GM21825 (cell line): Measurements from ENCODE around the gene APOA4.
"Not testable (repeated sequence)": the region's sequence is repeated elsewhere in the genome, so short reads cannot be mapped to it uniquely, and the experiment has no call there.

Experiments
- ATAC-seq: cut with Tn5 transposase; IDR thresholded peaks from one replicate; pipeline ENCODE4 v1.9.1; 2021; ENCODE audit warnings: mild to moderate bottlenecking, moderate library complexity; ENCODE audit not compliant: unreplicated experiment

APOA4 gene

GRCh38 chr11:116849060-116849459 lies 26.0 kb upstream of the APOA4 start:
- no peak for ATAC-seq

GRCh38 chr11:116847612-116848011 lies 24.5 kb upstream of the APOA4 start:
- ATAC-seq, result no peak

- ATAC-seq, result no peak
These were observed 21.6 kb upstream of the APOA4 start for GRCh38 chr11:116844722-116845121.

- ATAC-seq, result no peak
These were observed 20.6 kb upstream of the APOA4 start for GRCh38 chr11:116843661-116844060.

- no peak for ATAC-seq
These were observed 19.8 kb upstream of the APOA4 start for GRCh38 chr11:116842909-116843308.

- ATAC-seq, result no peak
These were observed 19.0 kb upstream of the APOA4 start for GRCh38 chr11:116842117-116842516.

GRCh38 chr11:116840746-116841296 lies 17.7 kb upstream of the APOA4 start:
- ATAC-seq, result no peak

GRCh38 chr11:116840224-116840745 lies 17.2 kb upstream of the APOA4 start:
- ATAC-seq, result no peak

- no peak for ATAC-seq
These were observed 15.4 kb upstream of the APOA4 start for GRCh38 chr11:116838321-116839084.

GRCh38 chr11:116837231-116838091 lies 14.4 kb upstream of the APOA4 start, which contains the start of gene APOA1:
Gene APOA1 (minus strand): TSS chr11:116837622. CDS start chr11:116837387, 235 bp downstream.
- no peak for ATAC-seq

- ATAC-seq, result no peak
These were observed 13.5 kb upstream of the APOA4 start for GRCh38 chr11:116836632-116836991.

GRCh38 chr11:116835791-116836631 lies 12.9 kb upstream of the APOA4 start:
- peak; percentile 85 for ATAC-seq

- ATAC-seq, result no peak
These were observed 12.1 kb upstream of the APOA4 start for GRCh38 chr11:116835042-116835772.

- ATAC-seq, result not testable (repeated sequence)
These were observed 11.5 kb upstream of the APOA4 start for GRCh38 chr11:116834535-116835041.

- ATAC-seq, result no peak
These were observed 10.9 kb upstream of the APOA4 start for GRCh38 chr11:116833816-116834534.

GRCh38 chr11:116833491-116833815 lies 10.3 kb upstream of the APOA4 start:
- ATAC-seq, result no peak

GRCh38 chr11:116832350-116833290 lies 9.5 kb upstream of the APOA4 start:
- ATAC-seq, result no peak

- no peak for ATAC-seq
These were observed 8.8 kb upstream of the APOA4 start for GRCh38 chr11:116831790-116832349.
